ENCODE results near the gene PXK.

GRCh38 chr3:58474348-58474911 lies 141.7 kb downstream of the PXK start:
- TF ChIP-seq CTCF (IDR thresholded peaks at IDR 0.05; ENCODE audit: low read depth, low read length, missing input control): no peak
- no peak for TF ChIP-seq EGR1 (IDR thresholded peaks at IDR 0.05; ENCODE audit: low read depth in 2 of 2)
- no peak for TF ChIP-seq MAX (IDR thresholded peaks at IDR 0.05)
- no peak for TF ChIP-seq TAF1 (conservative IDR thresholded peaks at IDR 0.05)
- TF ChIP-seq, protein P1, sequence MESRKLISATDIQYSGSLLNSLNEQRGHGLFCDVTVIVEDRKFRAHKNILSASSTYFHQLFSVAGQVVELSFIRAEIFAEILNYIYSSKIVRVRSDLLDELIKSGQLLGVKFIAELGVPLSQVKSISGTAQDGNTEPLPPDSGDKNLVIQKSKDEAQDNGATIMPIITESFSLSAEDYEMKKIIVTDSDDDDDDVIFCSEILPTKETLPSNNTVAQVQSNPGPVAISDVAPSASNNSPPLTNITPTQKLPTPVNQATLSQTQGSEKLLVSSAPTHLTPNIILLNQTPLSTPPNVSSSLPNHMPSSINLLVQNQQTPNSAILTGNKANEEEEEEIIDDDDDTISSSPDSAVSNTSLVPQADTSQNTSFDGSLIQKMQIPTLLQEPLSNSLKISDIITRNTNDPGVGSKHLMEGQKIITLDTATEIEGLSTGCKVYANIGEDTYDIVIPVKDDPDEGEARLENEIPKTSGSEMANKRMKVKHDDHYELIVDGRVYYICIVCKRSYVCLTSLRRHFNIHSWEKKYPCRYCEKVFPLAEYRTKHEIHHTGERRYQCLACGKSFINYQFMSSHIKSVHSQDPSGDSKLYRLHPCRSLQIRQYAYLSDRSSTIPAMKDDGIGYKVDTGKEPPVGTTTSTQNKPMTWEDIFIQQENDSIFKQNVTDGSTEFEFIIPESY (IDR thresholded peaks at IDR 0.05): no peak
- TF ChIP-seq RAD21 (IDR thresholded peaks at IDR 0.05): no peak
- TF ChIP-seq REST (IDR thresholded peaks at IDR 0.05): no peak
- no peak for TF ChIP-seq JUND (IDR thresholded peaks at IDR 0.05)
- TF ChIP-seq FOXA1 (IDR thresholded peaks at IDR 0.05): no peak
- TF ChIP-seq YY1 (IDR thresholded peaks at IDR 0.05): no peak
- TF ChIP-seq RXRA (IDR thresholded peaks at IDR 0.05): no peak
- no peak for TF ChIP-seq HNF4G (IDR thresholded peaks at IDR 0.05)
- TF ChIP-seq GABPA (IDR thresholded peaks at IDR 0.05 in 1 of 2, conservative IDR thresholded peaks at IDR 0.05 in 1 of 2): no peak
- no peak for TF ChIP-seq SP1 (IDR thresholded peaks at IDR 0.05)
